GM15510 (cell line): ENCODE measurements around the gene TNS1.

Experiments
- POLR2A ChIP-seq: IDR thresholded peaks from 3 replicates; pipeline ENCODE4 v1.6.1; 2011; ENCODE audit warnings: borderline replicate concordance; ENCODE audit not compliant: insufficient read length; ENCODE audit errors: extremely low read depth

TNS1 gene

DNA sequence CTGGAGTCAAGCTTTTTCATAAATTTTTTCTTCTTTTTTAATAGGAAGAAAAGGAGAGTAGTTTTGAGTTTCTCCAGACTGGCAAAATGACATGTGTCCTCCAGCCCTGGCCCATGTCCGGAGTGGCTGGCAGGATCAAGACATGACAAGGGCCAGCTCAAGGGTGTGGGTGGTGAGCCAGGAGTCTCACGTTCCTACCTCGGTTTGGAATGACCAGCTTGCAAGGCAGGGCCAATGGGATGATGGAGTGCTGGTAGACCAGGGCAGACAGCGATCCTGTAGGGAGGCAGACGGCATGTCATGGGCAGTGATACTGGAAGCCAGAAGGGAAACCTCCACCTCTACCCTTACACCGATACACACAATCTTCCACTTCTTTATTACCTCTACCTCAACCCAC is 190.6 kb downstream of the TNS1 start:
- no peak for TF ChIP-seq POLR2A

DNA sequence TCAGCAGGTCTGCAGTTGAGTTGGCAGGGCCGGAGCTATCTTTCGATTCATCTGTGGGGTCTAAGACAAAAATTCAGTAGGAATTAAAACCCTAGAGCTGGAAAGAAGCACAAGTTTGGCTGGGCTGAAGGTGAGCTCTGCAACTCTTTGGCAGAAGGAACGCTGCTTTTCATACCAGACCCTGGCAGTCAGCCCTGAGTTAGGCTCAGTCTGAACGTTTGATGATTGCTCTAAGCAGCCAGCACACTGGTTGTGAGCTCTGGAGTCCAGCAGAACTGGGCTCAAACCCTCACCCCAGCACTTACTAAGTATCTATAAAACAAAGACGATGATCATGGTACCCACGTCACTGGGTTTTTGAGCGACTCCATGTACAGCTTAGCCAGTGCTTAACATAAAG is 192.5 kb downstream of the TNS1 start:
- no peak for TF ChIP-seq POLR2A

- no peak for TF ChIP-seq POLR2A
Observed at GRCh38 chr2:217809736-217810135, 193.1 kb downstream of the TNS1 start.

DNA sequence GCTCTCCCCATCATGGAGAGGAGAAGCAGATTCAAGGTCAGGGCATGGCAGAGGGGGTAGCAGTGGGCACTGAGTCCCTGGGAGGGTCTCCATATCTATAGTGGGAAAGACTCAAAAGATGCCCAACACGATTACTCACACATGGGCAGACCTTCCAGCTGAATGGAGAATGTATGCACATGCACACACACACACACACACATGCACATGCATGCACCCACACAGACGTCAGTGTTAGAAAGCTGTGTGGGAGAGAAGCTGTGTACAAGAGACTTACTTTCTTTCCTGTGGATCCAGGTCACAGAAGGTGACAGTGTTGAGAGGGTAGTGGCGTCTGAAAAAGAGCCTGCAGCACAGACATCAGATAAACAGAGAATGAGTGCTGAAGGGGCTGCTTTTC is 194.5 kb downstream of the TNS1 start:
- TF ChIP-seq POLR2A, result no peak

DNA sequence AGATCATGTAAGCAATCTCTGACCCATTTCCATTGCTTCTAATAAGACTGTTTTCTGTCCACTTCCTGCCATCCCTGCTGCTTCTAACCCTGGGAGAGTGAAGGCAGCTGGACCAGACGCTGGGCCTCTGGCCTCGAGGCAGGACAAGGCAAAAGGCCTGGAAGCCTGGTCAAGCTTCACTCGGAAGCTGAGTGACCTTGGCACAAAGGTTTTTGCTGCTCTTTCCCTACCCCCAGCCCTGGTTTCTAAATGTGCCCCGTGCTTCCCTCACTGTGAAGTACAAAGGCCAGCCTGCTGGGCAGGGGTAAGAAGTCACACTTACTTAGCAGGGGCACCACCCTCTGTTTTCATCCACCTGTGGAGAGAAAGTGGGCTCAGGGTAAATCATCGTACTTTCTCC is 195.0 kb downstream of the TNS1 start:
- no peak for TF ChIP-seq POLR2A

DNA sequence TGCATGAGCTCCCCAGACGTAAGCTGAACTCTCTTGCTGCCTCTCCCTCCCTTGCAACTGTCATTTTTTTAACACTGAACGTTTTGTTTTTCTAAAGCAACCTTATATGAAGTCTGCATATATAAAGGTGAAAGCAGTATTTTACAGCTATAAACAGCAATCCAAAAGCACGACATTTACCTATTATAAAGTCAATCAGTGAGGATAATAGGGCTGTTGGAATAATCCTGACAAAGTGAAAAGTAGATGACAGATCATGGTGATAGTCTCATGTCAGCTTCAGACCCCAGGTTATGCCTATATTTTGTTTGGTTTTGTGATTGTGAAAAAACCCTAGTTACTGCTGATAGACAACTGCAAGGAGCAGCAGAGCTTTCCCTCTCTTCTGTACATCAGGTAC is 195.8 kb downstream of the TNS1 start:
- TF ChIP-seq POLR2A, result no peak

GRCh38 chr2:217806482-217806765 is 196.4 kb downstream of the TNS1 start:
- no peak for TF ChIP-seq POLR2A

DNA sequence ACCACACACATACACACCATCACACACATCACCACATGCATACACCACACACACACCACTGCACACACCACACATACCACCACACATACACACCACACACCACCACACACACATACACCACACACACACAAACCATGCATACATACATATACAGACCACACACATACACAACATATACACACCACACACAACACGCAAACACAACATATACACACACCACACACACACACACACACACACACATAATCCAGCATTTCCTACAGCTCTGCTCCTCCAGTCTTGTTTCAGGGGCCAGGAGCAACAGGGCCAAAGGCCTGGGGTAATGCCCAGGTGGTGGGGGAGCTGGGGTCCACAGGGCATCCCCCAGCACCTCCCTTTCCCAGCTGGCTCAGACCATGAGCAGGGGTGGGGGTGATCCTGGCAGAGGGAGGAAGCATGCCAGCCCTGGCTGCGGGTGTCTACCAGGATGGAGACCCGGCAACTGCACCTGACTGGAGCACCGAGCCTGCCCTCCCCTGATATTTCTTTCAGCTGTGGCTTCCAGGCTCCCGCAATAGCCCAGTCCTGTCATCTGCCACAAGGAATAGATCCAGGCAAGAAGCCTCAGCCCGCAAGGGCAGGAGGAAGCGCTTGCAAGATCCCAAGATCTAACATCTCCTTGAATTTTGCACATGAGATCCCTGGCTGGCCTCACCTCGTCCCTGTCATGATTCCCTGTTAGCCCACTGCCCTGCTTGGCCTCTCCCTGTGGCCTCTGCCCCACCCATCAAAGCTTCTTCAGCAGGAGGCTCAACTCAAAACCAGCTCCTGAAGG is 196.9 kb downstream of the TNS1 start:
- TF ChIP-seq POLR2A, result no peak

GRCh38 chr2:217804791-217805667 is 197.8 kb downstream of the TNS1 start:
- TF ChIP-seq POLR2A, result no peak

- no peak for TF ChIP-seq POLR2A
Observed at GRCh38 chr2:217804338-217804737, 198.5 kb downstream of the TNS1 start.

GRCh38 chr2:217803653-217803960 is 199.2 kb downstream of the TNS1 start:
- no peak for TF ChIP-seq POLR2A

DNA sequence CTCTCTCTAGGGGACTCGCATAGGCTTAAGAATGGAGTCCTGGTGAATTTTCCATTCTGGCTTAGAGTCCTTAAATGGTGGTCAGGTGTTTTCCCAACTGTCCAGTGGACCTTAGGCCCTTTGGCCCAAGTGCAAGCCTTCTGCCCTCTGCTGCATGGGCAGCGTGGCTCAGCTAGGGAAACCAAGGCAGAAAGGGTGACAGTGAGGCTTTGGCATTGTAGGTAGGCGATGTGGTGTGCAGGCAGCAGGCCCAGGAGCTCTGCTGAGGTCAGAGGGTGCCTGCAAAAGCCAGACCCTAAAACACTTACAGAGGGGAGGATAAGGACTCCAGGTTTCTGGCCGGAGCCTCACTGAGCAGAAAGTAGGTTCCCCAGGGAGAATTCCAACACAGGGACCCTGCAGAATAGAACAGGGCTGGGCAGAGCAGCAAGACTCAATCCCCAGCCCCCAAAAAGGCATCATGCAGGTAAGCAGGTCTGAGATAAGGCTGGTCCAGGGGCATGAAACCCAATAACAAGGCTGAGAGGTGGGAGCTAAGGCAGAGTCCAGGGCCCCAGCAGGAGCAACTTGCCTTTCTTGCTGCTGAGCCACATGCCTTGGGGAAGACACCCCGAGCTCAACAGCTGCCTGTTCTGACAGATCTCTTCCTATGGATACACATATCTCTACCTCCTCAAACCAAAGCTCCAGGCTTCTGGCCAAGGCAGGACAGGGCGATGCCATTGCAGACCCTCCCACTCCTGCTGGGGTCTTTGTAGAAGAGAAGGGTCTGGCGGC is 199.7 kb downstream of the TNS1 start:
- no peak for TF ChIP-seq POLR2A

- no peak for TF ChIP-seq POLR2A
Observed at GRCh38 chr2:217802266-217802665, 200.5 kb downstream of the TNS1 start.

DNA sequence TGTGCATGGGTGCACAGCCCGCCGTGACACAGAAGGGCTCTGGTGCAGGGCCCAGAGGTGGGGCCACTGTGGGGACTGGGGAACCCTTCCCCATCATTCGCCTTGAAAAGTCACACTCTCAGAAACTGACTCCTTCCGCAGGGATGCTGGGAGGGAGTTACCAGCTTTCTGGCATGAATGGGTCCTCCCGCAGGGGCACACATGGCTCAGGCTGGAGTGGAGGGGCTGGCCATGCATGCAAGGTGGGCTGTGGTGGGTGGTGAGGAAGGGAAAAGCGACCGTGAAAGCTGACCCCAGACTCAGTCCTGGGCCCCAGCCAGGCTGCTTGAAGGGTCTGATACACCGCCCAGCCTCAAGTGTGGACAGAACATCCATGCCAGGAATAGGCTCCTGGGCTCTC is 201.1 kb downstream of the TNS1 start:
- no peak for TF ChIP-seq POLR2A

DNA sequence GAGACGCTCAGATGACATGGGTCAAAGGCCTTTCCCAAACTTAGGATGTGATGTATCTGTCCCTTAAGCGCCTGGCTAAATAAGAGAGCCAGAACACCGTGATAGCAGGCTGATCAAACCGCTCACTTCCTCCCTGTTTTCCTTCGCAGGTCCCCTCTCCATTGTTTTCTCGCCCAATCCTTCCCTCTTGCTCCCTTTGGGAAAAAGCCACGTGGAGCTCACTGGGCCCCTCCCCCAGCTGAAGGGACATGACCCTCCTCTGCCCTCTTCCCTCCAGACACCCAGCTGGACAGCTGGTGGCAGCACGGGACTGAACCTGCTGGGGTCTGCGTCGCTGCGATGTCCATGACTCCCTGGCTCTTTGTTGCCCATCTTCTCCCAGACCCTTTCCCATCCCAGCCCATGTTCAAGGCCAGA is 201.7 kb downstream of the TNS1 start:
- TF ChIP-seq POLR2A, result no peak
